GM20000 (cell line): ENCODE data around the gene GTF2IRD1.

Experiments used
- DNase-seq: peaks from one replicate; pipeline ENCODE4 v3.0.0; 2012; ENCODE audit warnings: low spot score
- CTCF ChIP-seq: IDR thresholded peaks from 2 replicates; pipeline ENCODE4 v1.5.1; 2012; ENCODE audit warnings: mild to moderate bottlenecking, control low read depth; ENCODE audit errors: extremely low read depth, missing control alignments

GTF2IRD1 gene

GRCh38 chr7:74612015-74612829 is 158.5 kb downstream of the GTF2IRD1 start:
- TF ChIP-seq CTCF, result no peak

GRCh38 chr7:74615933-74616780 is 162.5 kb downstream of the GTF2IRD1 start:
- no peak for TF ChIP-seq CTCF
- no peak for DNase-seq

More at GRCh38 chr7:74612015-74612829, 158.5 kb downstream of the GTF2IRD1 start:
- DNase-seq, result no peak

- peak; percentile 37 for DNase-seq
Measured at GRCh38 chr7:74617180-74617744, 163.6 kb downstream of the GTF2IRD1 start.

GRCh38 chr7:74619235-74619860 is 165.6 kb downstream of the GTF2IRD1 start:
- no peak for DNase-seq

More at GRCh38 chr7:74617180-74617744, 163.6 kb downstream of the GTF2IRD1 start:
- TF ChIP-seq CTCF, result no peak

GRCh38 chr7:74622228-74622749 is 168.6 kb downstream of the GTF2IRD1 start:
- DNase-seq, result no peak
- no peak for TF ChIP-seq CTCF

More at GRCh38 chr7:74619235-74619860, 165.6 kb downstream of the GTF2IRD1 start:
- TF ChIP-seq CTCF, result no peak

GRCh38 chr7:74623135-74623534 is 169.4 kb downstream of the GTF2IRD1 start:
- no peak for DNase-seq
- no peak for TF ChIP-seq CTCF
